ENCODE results near the gene GABRG3. TPM values are rescaled to one million over a fixed set of nuclear protein-coding genes. Genes with fewer than 3 reads are reported as not detected.

GABRG3 gene
- polyA plus RNA-seq, 2 of the 4 experiments (the other 2 are of a cell fraction): 0.08 to 0.18 TPM

- H3K9me3 ChIP-seq: peaks cover 10% of the 10 kb centered on the region; the same call in 2 of the 3 replicates
- no peak overlapping the region for H3K27ac ChIP-seq
- WGBS (ENCODE audit: missing lambda C conversion rate): 20% methylated on average over 9 of the region's 9 CpGs
- peak overlapping the region; percentile 42; the same call in 2 of the 3 replicates for H3K4me2 ChIP-seq
- no peak overlapping the region for H3K4me3 ChIP-seq
- FAIRE-seq (no peak), ATAC-seq (peak; percentile 30 to 56; a peak in 3 of 6 replicates), DNase-seq (ENCODE audit: low read depth in 1 of 2, low spot score in 1 of 2) (peak in 1 of 2 experiments; percentile 15)
- CTCF ChIA-PET: interaction anchor here (0.5 kb wide), 1 partner anchor 9 kb away, joined by 3 read pairs; no protein-coding TSS in a partner anchor
- peaks cover 4% of the 10 kb centered on the region; the same call in 1 of the 3 replicates for H3K4me1 ChIP-seq
- TF ChIP-seq TFCP2L1 (CRISPR knock-in tag; IDR thresholded peaks at IDR 0.05) (no peak), REST (IDR thresholded peaks at IDR 0.05) (no peak), CBX8 (IDR thresholded peaks at IDR 0.05) (no peak)
- POLR2A ChIA-PET: no interaction called here
Observed at GRCh38 chr15:27091270-27091940, 120.4 kb downstream of the GABRG3 start.

DNA sequence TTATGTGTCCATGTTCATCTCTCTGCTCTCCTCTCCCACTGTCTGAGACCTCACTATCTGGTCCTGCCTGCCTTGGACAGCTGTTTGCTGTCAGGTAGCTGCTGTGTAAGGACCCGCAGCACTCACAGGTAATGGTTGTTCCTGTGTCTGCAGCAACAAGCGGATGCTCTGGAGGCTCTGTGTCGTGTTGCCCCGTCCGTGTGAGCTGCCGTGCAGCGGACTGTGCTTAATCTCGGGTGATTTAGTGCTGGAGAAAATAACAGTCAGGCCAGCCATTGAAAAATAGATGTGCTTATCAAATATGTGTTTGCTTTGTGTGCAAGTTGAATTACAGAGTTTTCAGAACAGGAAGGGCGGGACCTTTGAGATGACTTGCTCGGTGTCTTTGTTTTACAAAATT lies 121.4 kb downstream of the GABRG3 start:
- no peak for DNase-seq (ENCODE audit: low read depth in 1 of 2, low spot score in 1 of 2)
- peaks cover 4% of the 10 kb centered on the region; the same call in 1 of the 3 replicates for H3K4me1 ChIP-seq
- 59% methylated on average over 10 of the region's 10 CpGs for WGBS (ENCODE audit: missing lambda C conversion rate)
- no peak for FAIRE-seq
- no peak overlapping the region for H3K27ac ChIP-seq
- ATAC-seq: no peak
- POLR2A ChIA-PET: no interaction called here
- no peak overlapping the region for H3K4me2 ChIP-seq
- TF ChIP-seq NR3C1 (IDR thresholded peaks at IDR 0.05) (no peak), FOSB (CRISPR knock-in tag; IDR thresholded peaks at IDR 0.05) (no peak), REST (IDR thresholded peaks at IDR 0.05) (no peak), BHLHE40 (IDR thresholded peaks at IDR 0.05; ENCODE audit: low read depth, low read length) (no peak), ZNF302 (CRISPR knock-in tag; IDR thresholded peaks at IDR 0.05) (no peak), MAZ (IDR thresholded peaks at IDR 0.05; ENCODE audit: borderline replicate concordance, low read depth, low read length) (no peak), HOXB13 (CRISPR knock-in tag; IDR thresholded peaks at IDR 0.05; ENCODE audit: low read depth) (no peak), KDM1A (IDR thresholded peaks at IDR 0.05; ENCODE audit: low read depth) (no peak), SREBF2 (IDR thresholded peaks at IDR 0.05) (no peak), EHF (CRISPR knock-in tag; IDR thresholded peaks at IDR 0.05) (no peak), FOXS1 (CRISPR knock-in tag; IDR thresholded peaks at IDR 0.05) (no peak), HOXA7 (CRISPR knock-in tag; IDR thresholded peaks at IDR 0.05) (no peak)
- CTCF ChIA-PET: no interaction called here
- peaks cover 10% of the 10 kb centered on the region; the same call in 2 of the 3 replicates for H3K9me3 ChIP-seq
- H3K4me3 ChIP-seq: no peak overlapping the region

GRCh38 chr15:27094235-27094634 lies 123.3 kb downstream of the GABRG3 start:
- ATAC-seq (no peak), DNase-seq (ENCODE audit: low read depth in 1 of 2, low spot score in 1 of 2) (no peak), FAIRE-seq (no peak)
- H3K9me3 ChIP-seq: peaks cover 12% of the 10 kb centered on the region; the same call in 2 of the 3 replicates
- H3K4me1 ChIP-seq: peaks cover 4% of the 10 kb centered on the region; the same call in 1 of the 3 replicates
- CTCF ChIA-PET: no interaction called here
- 64% methylated on average over 1 of the region's 1 CpG for WGBS (ENCODE audit: missing lambda C conversion rate)
- TF ChIP-seq MAFK (IDR thresholded peaks at IDR 0.05; ENCODE audit: partially characterized antibody): no peak
- no peak overlapping the region for H3K27ac ChIP-seq
- POLR2A ChIA-PET: no interaction called here
- no peak overlapping the region for H3K4me3 ChIP-seq
- no peak overlapping the region for H3K4me2 ChIP-seq
